Activated naive CD8-positive, alpha-beta T cell (primary cell): ENCODE results near the gene KRTAP12-1.
A peak's percentile ranks its signal among the peaks of the same experiment; 100 is the strongest.
"Not testable (repeated sequence)": the region's sequence is repeated elsewhere in the genome, so short reads cannot be mapped to it uniquely, and the experiment has no call there.

Experiments used
- H3K27ac Mint-ChIP-seq: one replicate; pipeline ENCODE4 v1.8.0; 2021; ENCODE audit warnings: mixed read lengths
- H3K27me3 Mint-ChIP-seq: one replicate; pipeline ENCODE4 v1.8.0; 2021; ENCODE audit warnings: mixed read lengths
- H3K36me3 Mint-ChIP-seq: one replicate; pipeline ENCODE4 v1.8.0; 2021; ENCODE audit warnings: mixed read lengths
- H3K4me1 Mint-ChIP-seq: one replicate; pipeline ENCODE4 v1.8.0; 2021; ENCODE audit warnings: low read depth, mixed read lengths
- H3K4me3 Mint-ChIP-seq: one replicate; pipeline ENCODE4 v1.8.0; 2021; ENCODE audit warnings: mild to moderate bottlenecking, mixed read lengths
- H3K9me3 Mint-ChIP-seq: one replicate; pipeline ENCODE4 v1.8.0; 2021; ENCODE audit warnings: low read depth, mixed read lengths

Gene KRTAP12-1

DNA sequence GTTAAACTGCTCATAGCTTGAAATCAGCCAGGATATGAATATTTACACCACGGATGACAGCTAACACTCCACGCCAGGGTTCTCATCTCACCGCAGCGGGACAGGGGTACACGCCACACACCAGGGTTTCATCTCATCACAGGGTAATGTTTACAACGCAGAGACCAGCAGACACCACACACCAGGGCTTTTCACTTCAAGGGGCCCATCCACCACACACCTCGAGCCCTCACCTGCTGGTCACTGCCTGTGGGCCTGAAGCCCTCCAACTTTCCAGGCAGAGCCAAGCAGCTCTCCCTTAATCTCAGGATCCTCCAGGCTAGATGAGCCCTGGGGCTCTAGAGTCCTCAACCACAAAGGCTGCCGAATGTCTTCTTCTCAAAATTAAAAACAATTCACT, 13.7 kb upstream of the KRTAP12-1 start:
- Mint-ChIP-seq H3K27ac (no peak overlapping the region), H3K36me3 (peaks cover 3% of the 10 kb centered on the region), H3K27me3 (peaks cover 13% of the 10 kb centered on the region), H3K4me1 (peaks cover 30% of the 10 kb centered on the region), H3K4me3 (no peak overlapping the region), H3K9me3 (peaks cover 9% of the 10 kb centered on the region)

DNA sequence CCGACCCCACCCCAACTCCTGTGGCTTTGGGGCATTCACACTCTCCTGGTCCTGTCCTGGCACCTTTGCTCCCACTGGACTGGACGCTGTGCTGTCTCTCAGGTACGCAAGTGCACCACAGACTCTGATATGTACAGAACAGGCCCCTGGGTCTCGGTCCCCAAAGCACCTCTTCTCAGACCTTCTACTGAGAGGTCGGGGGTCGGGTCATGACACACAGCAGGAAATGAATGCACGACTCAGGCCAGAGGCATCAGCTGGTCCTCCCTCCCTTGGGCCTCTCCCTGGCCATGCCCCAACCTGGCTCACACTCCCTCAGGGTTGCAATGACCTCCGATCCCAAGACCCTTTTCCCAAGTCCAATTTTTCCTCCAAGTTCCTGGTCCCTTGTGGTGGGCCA, 13.2 kb upstream of the KRTAP12-1 start:
- H3K9me3 Mint-ChIP-seq: peaks cover 9% of the 10 kb centered on the region
- peaks cover 3% of the 10 kb centered on the region for H3K36me3 Mint-ChIP-seq
- H3K4me3 Mint-ChIP-seq: no peak overlapping the region
- H3K27ac Mint-ChIP-seq: no peak overlapping the region
- H3K27me3 Mint-ChIP-seq: peaks cover 13% of the 10 kb centered on the region
- H3K4me1 Mint-ChIP-seq: peaks cover 30% of the 10 kb centered on the region

DNA sequence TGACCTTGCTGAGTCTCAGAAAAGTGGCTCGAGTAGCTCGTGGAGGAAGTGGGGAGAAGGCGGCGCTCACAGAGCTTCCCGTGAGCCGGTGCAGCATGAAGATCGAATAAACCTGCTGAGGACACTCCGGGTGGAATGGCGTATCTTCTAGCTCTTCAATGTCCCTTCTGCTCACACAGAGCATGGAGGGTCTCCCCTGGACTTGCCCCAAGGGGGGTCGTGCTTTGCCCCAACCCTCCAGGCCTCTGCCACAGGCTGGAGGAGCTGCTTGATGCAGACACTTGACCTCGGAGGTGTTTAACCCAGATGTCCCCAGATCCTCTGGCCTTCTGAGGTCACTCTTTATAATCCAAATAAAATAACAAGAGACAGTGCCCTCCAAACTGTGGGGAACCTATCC, 12.8 kb upstream of the KRTAP12-1 start:
- Mint-ChIP-seq H3K27ac (no peak overlapping the region), H3K4me3 (no peak overlapping the region), H3K27me3 (peaks cover 11% of the 10 kb centered on the region)

DNA sequence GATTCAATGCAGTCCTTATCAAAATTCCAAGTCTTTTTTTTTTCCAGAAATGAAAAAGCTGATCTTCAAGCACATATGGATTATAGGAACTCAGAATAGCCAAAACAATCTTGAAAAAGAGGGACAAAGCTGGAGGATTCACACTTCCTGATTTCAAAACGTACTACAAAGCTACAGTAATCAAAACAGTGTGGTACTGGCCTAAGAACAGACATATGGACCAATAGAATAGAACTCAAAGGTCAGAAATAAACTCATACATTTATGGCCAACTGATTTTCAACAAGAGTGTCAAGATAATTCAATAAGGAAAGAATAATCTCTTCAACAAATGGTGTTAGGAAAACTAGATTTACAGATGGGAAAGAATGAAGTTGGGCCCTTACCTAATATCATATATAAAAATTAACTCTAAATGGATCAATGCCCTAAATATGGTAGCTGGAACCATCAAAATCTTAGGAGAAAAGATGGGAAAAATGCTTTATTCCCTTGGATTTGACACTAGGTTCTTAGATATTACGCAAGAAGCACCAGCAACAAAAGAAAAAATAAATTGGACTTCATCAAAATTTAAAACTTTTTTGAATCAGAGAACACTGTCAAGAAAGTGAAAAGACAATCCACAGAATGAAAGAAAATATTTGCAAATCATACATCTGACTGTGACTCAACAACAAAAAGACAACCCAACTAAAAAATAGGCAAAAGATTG, 11.0 kb upstream of the KRTAP12-1 start:
- Mint-ChIP-seq H3K27ac (no peak overlapping the region), H3K9me3 (peaks cover 9% of the 10 kb centered on the region), H3K27me3 (peaks cover 3% of the 10 kb centered on the region), H3K4me3 (no peak overlapping the region), H3K4me1 (peaks cover 26% of the 10 kb centered on the region), H3K36me3 (peaks cover 3% of the 10 kb centered on the region)

More for the DNA sequence above, 12.8 kb upstream of the KRTAP12-1 start:
- Mint-ChIP-seq H3K9me3 (peaks cover 9% of the 10 kb centered on the region), H3K4me1 (peaks cover 30% of the 10 kb centered on the region), H3K36me3 (peaks cover 3% of the 10 kb centered on the region)

DNA sequence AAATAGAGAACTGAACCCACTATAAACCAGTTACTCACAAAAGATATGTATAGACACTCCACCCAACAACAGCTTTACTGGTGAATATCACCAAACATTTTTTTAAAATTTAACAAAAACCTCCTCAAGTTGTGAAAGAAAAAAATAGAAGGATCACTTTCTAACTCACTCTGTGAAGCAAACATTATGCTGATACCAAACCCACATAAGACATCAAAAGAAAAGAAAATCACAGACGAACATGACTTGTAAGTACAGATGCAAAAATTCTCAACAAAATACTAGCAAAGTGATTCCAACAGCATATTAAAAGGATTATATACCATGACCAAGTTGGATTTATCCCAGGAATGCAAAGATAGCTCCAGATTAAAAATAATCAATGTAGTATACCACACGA, 9.7 kb upstream of the KRTAP12-1 start:
- Mint-ChIP-seq H3K9me3 (peaks cover 9% of the 10 kb centered on the region), H3K4me3 (no peak overlapping the region), H3K4me1 (peaks cover 24% of the 10 kb centered on the region), H3K36me3 (peaks cover 3% of the 10 kb centered on the region), H3K27ac (no peak overlapping the region), H3K27me3 (no peaks in the 10 kb centered on the region)

DNA sequence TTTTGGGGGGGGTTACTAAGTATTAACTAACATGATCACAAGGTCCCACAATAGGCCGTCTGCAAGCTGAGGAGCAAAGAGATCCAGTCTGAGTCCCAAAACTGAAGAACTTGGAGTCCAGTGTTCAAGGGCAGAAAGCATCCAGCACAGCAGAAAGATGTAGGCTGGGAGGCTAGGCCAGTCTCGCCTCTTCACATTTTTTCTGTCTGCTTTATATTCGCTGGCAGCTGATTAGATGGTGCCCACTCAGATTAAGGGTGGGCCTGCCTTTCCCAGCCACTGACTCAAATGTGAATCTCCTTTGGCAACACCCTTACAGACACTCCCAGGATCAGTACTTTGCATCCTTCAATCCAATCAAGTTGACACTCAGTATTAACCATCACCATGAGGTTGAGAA, 7.8 kb upstream of the KRTAP12-1 start:
- H3K4me3 Mint-ChIP-seq, H3K36me3 Mint-ChIP-seq, H3K27me3 Mint-ChIP-seq, H3K27ac Mint-ChIP-seq, H3K9me3 Mint-ChIP-seq: not testable (repeated sequence)
- H3K4me1 Mint-ChIP-seq: peaks cover 30% of the 10 kb centered on the region

DNA sequence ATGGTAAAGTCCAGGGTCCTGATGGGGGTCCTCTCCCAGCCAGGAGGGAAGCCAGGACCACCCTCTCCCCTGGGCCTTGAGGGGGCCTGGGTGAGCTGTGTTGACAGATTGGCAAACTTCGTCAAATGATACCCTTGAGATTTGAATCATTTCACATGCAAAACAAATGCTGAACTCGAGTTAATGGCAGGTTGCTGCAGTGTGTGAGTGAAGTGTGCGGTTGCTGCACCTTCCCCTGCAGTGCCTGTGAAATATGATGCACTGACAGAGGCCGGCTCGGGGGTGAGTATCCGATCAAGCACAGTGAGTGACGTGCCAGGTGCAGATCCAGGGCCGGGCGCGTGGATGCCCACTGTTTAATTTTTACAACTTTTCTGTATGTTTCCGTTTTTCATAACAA, 5.7 kb upstream of the KRTAP12-1 start:
- Mint-ChIP-seq H3K36me3 (peaks cover under 1% of the 10 kb centered on the region), H3K4me3 (no peak overlapping the region), H3K27ac (no peak overlapping the region), H3K27me3 (peaks cover 2% of the 10 kb centered on the region), H3K4me1 (peaks cover 20% of the 10 kb centered on the region), H3K9me3 (peaks cover 5% of the 10 kb centered on the region)

DNA sequence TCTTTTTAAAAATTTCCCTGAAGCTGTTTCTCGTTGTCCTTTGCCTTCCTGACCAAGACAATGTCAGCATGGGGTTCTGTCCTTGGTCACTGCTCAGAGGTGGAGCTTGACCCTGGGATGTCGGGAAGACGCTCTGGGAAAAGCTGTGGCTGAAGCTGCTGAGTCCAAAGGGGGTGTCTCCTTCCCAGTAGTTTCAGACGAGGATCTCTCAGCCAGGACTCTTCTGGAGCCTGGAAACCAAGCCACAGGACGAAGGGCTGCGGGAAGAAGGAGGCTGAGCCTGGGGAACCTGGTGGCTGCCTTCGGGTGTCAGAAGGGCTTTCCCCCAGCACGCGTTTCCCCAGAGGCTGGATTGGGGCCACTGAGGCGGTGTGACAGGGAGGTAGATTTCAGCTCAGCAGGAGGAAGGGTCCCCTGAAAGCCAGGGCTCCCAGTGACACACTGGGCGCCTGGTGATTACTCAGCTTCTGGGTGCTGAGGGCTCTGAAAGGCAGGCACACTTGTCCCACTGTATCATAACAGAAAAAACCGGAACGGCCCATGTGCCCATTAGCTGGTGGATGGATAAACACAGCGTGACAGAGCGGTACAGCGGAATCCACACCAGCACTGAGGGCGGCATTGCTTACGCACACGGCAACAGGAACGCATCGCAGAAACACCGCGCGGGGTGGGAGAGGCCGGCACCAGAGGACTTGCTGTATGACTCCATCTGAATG, 5.0 kb upstream of the KRTAP12-1 start:
- H3K9me3 Mint-ChIP-seq: no peaks in the 10 kb centered on the region
- H3K4me1 Mint-ChIP-seq: peaks cover 19% of the 10 kb centered on the region
- no peaks in the 10 kb centered on the region for H3K36me3 Mint-ChIP-seq
- H3K4me3 Mint-ChIP-seq: no peak overlapping the region
- H3K27me3 Mint-ChIP-seq: peaks cover 2% of the 10 kb centered on the region
- H3K27ac Mint-ChIP-seq: no peak overlapping the region

DNA sequence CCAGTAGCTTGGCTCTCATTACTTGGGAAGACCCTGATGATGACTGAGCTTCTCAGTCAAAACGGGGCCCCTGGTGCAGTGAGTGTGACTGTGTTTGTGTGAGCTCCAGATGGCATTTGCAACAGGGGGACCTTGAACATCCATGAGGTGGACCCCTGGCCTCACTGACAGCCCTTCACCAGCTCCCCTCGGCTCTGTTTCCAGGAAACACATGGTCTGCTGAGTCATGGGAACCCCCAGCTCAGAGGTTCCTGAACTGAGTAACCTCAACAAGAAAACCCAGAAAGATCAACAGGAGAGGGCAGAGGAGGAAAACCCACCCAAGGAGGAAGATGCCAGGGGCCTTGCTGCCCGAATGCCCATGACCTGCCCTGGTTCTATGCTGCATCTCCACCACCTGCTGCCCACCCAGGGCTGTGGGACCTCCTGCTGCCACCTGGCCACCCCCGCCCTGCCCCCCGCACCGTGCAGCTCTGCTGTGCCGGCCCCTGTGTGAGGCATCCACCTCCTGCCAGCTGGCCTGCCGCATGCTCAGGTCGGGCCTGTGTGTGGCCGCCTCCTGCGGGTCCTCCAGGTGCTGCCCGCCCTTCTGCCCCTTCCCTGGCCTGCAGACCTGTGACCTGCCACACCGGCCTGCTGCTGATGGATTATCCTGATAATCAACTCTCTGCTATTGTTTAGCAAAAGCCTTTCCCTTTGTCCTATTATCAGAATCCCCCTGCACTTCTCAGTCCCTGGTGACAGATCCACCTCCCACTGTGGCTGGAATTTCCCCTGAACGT, 4.2 kb upstream of the KRTAP12-1 start:
- H3K9me3 Mint-ChIP-seq: no peaks in the 10 kb centered on the region
- H3K27ac Mint-ChIP-seq: peak overlapping the region; percentile 50
- H3K36me3 Mint-ChIP-seq: no peaks in the 10 kb centered on the region
- H3K27me3 Mint-ChIP-seq: peaks cover 2% of the 10 kb centered on the region
- H3K4me1 Mint-ChIP-seq: peaks cover 11% of the 10 kb centered on the region
- no peak overlapping the region for H3K4me3 Mint-ChIP-seq

DNA sequence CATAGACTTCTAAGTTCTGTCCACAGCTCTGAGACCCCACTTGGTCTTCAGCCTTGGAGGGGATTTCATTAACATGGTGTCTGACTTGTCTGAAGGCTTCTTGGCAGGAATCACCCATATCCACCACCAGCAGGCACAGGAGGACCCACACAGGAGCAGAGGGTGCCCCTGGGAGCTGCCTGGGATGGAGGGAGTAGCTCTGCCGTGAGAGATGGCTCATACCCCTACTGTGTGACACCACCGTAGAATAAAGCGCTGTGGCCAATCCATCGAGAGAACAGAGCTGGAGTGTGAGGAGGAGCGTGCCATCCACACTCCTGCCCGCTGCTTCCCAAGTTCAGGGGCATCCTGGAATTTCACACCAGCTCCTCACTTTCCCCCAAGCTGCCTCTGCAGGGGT, 3.1 kb upstream of the KRTAP12-1 start:
- H3K4me1 Mint-ChIP-seq, H3K36me3 Mint-ChIP-seq, H3K9me3 Mint-ChIP-seq, H3K4me3 Mint-ChIP-seq, H3K27ac Mint-ChIP-seq, H3K27me3 Mint-ChIP-seq: not testable (repeated sequence)

DNA sequence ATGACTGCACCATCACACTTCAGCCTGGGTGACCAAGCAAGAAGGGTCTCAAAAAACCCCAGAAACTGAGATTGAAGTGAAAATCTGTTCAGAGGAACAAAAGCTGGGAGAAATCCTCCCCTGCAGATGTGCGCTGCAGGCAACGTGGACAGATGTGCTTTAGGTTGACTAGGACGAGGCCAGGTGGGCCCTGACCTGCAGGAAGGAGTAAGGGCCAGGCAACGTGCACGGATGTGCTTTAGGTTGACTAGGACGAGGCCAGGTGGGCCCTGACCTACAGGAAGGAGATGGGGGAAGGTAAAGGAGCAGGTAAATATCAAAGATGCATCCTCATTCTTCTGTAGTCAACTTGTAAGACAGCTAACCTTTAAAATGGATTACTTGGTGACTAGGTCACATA, 2.5 kb upstream of the KRTAP12-1 start:
- H3K9me3 Mint-ChIP-seq: no peaks in the 10 kb centered on the region
- peaks cover 8% of the 10 kb centered on the region for H3K4me1 Mint-ChIP-seq
- peaks cover 2% of the 10 kb centered on the region for H3K27me3 Mint-ChIP-seq
- no peaks in the 10 kb centered on the region for H3K36me3 Mint-ChIP-seq
- no peak overlapping the region for H3K4me3 Mint-ChIP-seq
- H3K27ac Mint-ChIP-seq: no peak overlapping the region

DNA sequence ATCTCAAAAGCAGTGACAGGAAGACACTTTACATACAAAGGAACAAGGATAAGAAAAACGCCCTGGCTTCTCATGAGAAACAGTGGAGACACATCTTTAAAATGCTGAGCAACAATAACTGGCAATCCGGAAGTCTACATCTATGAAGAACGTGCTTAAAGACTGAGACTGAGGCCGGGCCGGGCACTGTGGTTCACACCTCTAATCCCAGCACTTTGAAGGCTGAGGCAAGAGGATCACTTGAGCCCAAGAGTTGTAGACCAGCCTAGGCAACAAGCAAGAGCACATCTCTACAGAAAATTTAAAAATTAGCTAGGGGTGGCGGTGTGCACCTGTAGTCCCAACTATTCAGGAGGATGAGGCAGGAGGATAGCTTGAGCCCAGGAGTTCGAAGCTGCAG, 2.1 kb upstream of the KRTAP12-1 start:
- Mint-ChIP-seq H3K4me3 (no peak overlapping the region), H3K9me3 (no peaks in the 10 kb centered on the region), H3K4me1 (peaks cover 8% of the 10 kb centered on the region), H3K27me3 (peaks cover 2% of the 10 kb centered on the region), H3K27ac (no peak overlapping the region), H3K36me3 (no peaks in the 10 kb centered on the region)

DNA sequence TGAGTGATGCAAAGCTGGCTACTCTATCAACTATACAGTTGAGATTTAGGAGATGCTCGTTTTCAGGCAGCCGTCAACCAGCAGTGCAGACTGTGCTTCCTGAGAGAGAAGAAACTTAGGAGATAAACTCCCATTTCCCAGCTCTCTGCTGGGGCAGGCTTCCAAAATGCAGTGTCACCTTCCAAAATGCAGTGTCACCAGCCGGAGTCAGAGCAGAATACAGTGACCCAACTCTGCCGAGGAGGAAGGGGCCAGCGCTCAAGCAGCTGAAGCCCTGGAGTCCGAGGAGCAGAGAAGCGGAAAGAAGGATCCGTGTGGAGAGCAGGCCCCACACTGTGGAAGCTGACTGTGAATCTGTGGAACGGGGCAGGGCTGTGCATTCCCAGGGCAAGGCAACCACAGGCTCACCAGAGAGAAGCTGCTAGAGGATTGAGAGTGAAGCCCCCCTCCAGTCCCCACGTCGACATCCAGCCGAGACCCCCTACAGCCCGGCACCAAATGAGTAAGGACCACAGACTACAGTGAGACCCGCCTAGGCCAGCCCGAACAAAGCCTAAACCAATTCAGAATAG, 703 bp upstream of the KRTAP12-1 start:
- peaks cover 8% of the 10 kb centered on the region for H3K4me1 Mint-ChIP-seq
- H3K27me3 Mint-ChIP-seq: peaks cover 2% of the 10 kb centered on the region
- H3K9me3 Mint-ChIP-seq: no peaks in the 10 kb centered on the region
- no peak overlapping the region for H3K27ac Mint-ChIP-seq
- no peaks in the 10 kb centered on the region for H3K36me3 Mint-ChIP-seq
- H3K4me3 Mint-ChIP-seq: no peak overlapping the region

DNA sequence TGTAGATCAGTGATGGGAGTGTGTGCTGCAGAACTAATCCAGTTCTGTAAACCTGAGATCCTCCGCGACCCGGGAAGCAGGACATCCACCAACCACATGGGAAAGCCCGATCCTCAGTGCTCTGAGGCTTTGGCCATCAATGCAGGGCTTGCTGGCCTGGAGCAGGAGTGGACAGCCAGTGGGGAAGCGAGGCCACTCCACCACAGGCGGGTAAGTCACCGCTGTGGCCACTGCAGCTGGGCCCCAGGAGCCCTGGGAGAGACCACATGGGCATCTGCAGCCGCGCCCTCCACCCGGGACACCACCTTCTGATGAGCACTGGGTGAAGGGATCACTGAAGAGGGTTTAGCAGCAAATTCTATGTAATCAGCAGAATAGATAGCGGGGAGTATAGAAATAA, 811 bp downstream of the KRTAP12-1 start:
- H3K27me3 Mint-ChIP-seq: peaks cover 2% of the 10 kb centered on the region
- no peak overlapping the region for H3K27ac Mint-ChIP-seq
- H3K4me1 Mint-ChIP-seq: peaks cover 4% of the 10 kb centered on the region
- no peaks in the 10 kb centered on the region for H3K36me3 Mint-ChIP-seq
- no peak overlapping the region for H3K4me3 Mint-ChIP-seq
- no peaks in the 10 kb centered on the region for H3K9me3 Mint-ChIP-seq

DNA sequence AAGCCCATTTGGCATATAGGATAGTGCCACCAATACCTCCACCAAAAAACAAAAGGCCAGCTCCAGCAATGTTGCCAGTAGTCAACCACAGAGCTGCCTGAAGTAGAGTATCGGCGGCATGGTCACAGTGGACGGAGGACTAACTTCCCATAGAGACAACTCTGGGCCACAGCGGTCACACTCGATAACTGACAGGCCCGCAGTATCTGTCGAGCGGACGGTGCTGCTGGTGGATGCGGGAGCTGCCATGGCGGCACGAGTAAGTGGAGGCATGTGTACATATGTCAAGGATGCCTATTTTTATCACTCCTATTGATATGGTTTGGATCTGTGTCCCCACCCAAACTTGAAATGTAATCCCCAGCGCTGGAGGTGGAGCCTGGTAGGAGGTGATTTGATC, 4.1 kb downstream of the KRTAP12-1 start:
- no peak overlapping the region for H3K27ac Mint-ChIP-seq
- no peaks in the 10 kb centered on the region for H3K4me1 Mint-ChIP-seq
- H3K4me3 Mint-ChIP-seq: no peak overlapping the region
- H3K36me3 Mint-ChIP-seq: peaks cover 14% of the 10 kb centered on the region
- no peaks in the 10 kb centered on the region for H3K27me3 Mint-ChIP-seq
- H3K9me3 Mint-ChIP-seq: peaks cover 2% of the 10 kb centered on the region
